OCI-LY1 (cell line): Measurements from ENCODE around the gene ARHGAP27.

Experiments used
- EZH2 ChIP-seq: fragments of 200-600 bp; sonication (generic), shearing (Covaris generic); IDR thresholded peaks from 2 replicates; pipeline ENCODE4 v1.8.0; 2017; ENCODE audit warnings: borderline replicate concordance, mixed run types, mild to moderate bottlenecking, antibody characterized with exemption, low read length, moderate library complexity, mixed read lengths
- TF ChIP-seq, protein P1 (sequence below): fragments of 200-600 bp; sonication (generic), shearing (Covaris generic); IDR thresholded peaks from 2 replicates; pipeline ENCODE4 v1.5.1; 2017; ENCODE audit warnings: mild to moderate bottlenecking, antibody characterized with exemption, low read length, moderate library complexity, mixed read lengths

DNA sequence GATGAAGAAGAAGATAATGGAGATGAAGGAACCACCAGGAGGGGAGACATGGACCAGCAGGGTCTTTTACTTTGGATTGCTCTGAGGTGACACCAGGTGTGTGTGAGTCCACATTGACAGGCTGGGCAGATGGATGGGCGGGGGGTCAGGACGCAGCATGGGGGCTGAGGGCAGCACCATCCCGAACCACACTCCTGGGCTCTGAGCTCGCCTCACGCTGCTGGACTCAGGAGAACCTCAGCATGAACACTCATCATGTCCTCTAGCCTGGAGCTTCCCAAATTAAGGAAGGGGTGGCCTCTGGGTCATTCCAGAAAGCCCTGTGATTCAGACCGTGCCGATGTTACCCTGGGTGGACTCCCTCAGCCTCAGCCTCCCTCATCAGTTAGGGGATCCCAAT lies 65.5 kb downstream of the ARHGAP27 start:
- TF ChIP-seq, protein P1, sequence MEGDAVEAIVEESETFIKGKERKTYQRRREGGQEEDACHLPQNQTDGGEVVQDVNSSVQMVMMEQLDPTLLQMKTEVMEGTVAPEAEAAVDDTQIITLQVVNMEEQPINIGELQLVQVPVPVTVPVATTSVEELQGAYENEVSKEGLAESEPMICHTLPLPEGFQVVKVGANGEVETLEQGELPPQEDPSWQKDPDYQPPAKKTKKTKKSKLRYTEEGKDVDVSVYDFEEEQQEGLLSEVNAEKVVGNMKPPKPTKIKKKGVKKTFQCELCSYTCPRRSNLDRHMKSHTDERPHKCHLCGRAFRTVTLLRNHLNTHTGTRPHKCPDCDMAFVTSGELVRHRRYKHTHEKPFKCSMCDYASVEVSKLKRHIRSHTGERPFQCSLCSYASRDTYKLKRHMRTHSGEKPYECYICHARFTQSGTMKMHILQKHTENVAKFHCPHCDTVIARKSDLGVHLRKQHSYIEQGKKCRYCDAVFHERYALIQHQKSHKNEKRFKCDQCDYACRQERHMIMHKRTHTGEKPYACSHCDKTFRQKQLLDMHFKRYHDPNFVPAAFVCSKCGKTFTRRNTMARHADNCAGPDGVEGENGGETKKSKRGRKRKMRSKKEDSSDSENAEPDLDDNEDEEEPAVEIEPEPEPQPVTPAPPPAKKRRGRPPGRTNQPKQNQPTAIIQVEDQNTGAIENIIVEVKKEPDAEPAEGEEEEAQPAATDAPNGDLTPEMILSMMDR = no peak
- TF ChIP-seq EZH2 = no peak
